AG04450 (cell line): ENCODE measurements around the gene TAPBP. TPM values are rescaled to one million over a fixed set of nuclear protein-coding genes. Genes with fewer than 3 reads are reported as not detected.

Experiments used
- CTCF ChIA-PET: fragments of 300-600, 350-600 bp; formaldehyde crosslinking; extraction: SDS; loops from one replicate; lab custom pipeline; 2022; ENCODE audit warnings: antibody characterized with exemption, inconsistent platforms; lab: Charles Lee
- POLR2A ChIA-PET: fragments of 350-600 bp; formaldehyde crosslinking; extraction: SDS; loops from one replicate; lab custom pipeline; 2021; ENCODE audit warnings: antibody characterized with exemption, inconsistent platforms; lab: Yijun Ruan, JAX
- DNase-seq: peaks from one replicate; pipeline ENCODE4 v3.0.0-alpha.2; 2011; ENCODE audit warnings: low read depth, low spot score
- H3K27ac ChIP-seq: one replicate; pipeline ENCODE4 v1.5.1; 2012; ENCODE audit warnings: low read depth, low read length, control low read depth
- H3K27me3 ChIP-seq: one replicate; pipeline ENCODE4 v1.6.0; 2012; ENCODE audit warnings: low read length; ENCODE audit not compliant: control insufficient read depth, insufficient read depth
- H3K4me3 ChIP-seq: 2 replicates; pipeline ENCODE4 v1.5.1; 2011; ENCODE audit warnings: mild to moderate bottlenecking, low read depth, low read length, control low read depth
- H3K9me3 ChIP-seq: 2 replicates; pipeline ENCODE4 v1.5.1; 2012; ENCODE audit warnings: low read length; ENCODE audit not compliant: control insufficient read depth, insufficient read depth
- CTCF ChIP-seq: IDR thresholded peaks from 2 replicates; pipeline ENCODE4 v1.5.1; 2011; ENCODE audit warnings: low read depth, low read length, control low read depth, inconsistent platforms
- polyA plus RNA-seq: library from polyadenylated mRNA; depleted of rRNA; stranded (reverse); fragments of >200 nt; gene quantifications from 2 replicates; pipeline ENCODE4 v1.2.3, GENCODE V29; 2011

TAPBP gene
- polyA plus RNA-seq, 1 experiment: 29.3 TPM

GRCh38 chr6:33316603-33317418 lies 2.9 kb upstream of the TAPBP start:
- peak overlapping the region; percentile 78 for H3K4me3 ChIP-seq
- no peak for TF ChIP-seq CTCF
- peaks cover 4% of the 10 kb centered on the region; the same call in 1 of the 2 replicates for H3K9me3 ChIP-seq
- H3K27me3 ChIP-seq: no peaks in the 10 kb centered on the region
- no peak overlapping the region for H3K27ac ChIP-seq
- CTCF ChIA-PET: interaction anchor here (0.9 to 2.6 kb wide), 4 partner anchors 9 to 74 kb away, joined by 3 to 13 read pairs (median 6); partner anchors contain the start of gene RGL2
- POLR2A ChIA-PET: interaction anchor here (0.9 to 2.0 kb wide), 4 partner anchors 18 to 345 kb away, joined by 4 to 12 read pairs (median 10); partner anchors contain the start of genes B3GALT4, RGL2, RPS18 and VPS52
- no peak for DNase-seq

GRCh38 chr6:33315793-33316602 lies 2.1 kb upstream of the TAPBP start:
- Histone ChIP-seq H3K27me3 (no peaks in the 10 kb centered on the region), H3K9me3 (peaks cover 4% of the 10 kb centered on the region; the same call in 1 of the 2 replicates), H3K27ac (no peak overlapping the region), H3K4me3 (no peak overlapping the region)
- ChIA-PET POLR2A (no interaction called here), CTCF (no interaction called here)
- DNase-seq: no peak
- no peak for TF ChIP-seq CTCF

- ChIA-PET POLR2A (no interaction called here), CTCF (no interaction called here)
- TF ChIP-seq CTCF: no peak
- Histone ChIP-seq H3K27me3 (no peaks in the 10 kb centered on the region), H3K4me3 (peak overlapping the region; percentile 95), H3K27ac (peak overlapping the region; percentile 94), H3K9me3 (peaks cover 4% of the 10 kb centered on the region; the same call in 1 of the 2 replicates)
- no peak for DNase-seq
Observed at GRCh38 chr6:33314943-33315792, 1.3 kb upstream of the TAPBP start.

- ChIA-PET POLR2A (no interaction called here), CTCF (no interaction called here)
- Histone ChIP-seq H3K4me3 (peak overlapping the region; percentile 95), H3K9me3 (peaks cover 4% of the 10 kb centered on the region; the same call in 1 of the 2 replicates), H3K27me3 (no peaks in the 10 kb centered on the region), H3K27ac (peak overlapping the region; percentile 94)
- no peak for TF ChIP-seq CTCF
- no peak for DNase-seq
Observed at GRCh38 chr6:33314515-33314942, 651 bp upstream of the TAPBP start.
